ENCODE data around the gene FBRSL1. TPM values are rescaled to one million over a fixed set of nuclear protein-coding genes. Genes with fewer than 3 reads are reported as not detected.

Gene FBRSL1
- total RNA-seq, 4 donors from 2014 or later, result 14.4 to 28.1 (median 18.5) TPM

GRCh38 chr12:132550014-132550802 lies 60.3 kb downstream of the FBRSL1 start:
- DNase-seq (ENCODE audit: extremely low spot score), result no peak
- WGBS, result 83% methylated on average over 23 of the region's 43 CpGs
- no peak for TF ChIP-seq POLR2AphosphoS5 (IDR thresholded peaks at IDR 0.05)
- no peak for TF ChIP-seq POLR2A (IDR thresholded peaks at IDR 0.05; ENCODE audit: low read depth)
- TF ChIP-seq CTCF (IDR thresholded peaks at IDR 0.05), result no peak
- TF ChIP-seq EP300 (IDR thresholded peaks at IDR 0.05), result no peak
- Histone ChIP-seq H3K9me3 (no peaks in the 10 kb centered on the region), H3K27ac (replicated peaks in 1 of 4) (no peak overlapping the region), H3K36me3 (peaks cover 5 to 68% (median 58%) of the 10 kb centered on the region in 4 donors), H3K4me1 (peaks cover 0 to 4% (median 0%) of the 10 kb centered on the region in 4 donors), H3K27me3 (no peaks in the 10 kb centered on the region), H3K4me3 (no peak overlapping the region)
- intact Hi-C loops (cut with DNase I), result no loop called here

GRCh38 chr12:132550830-132551640 lies 61.1 kb downstream of the FBRSL1 start:
- intact Hi-C loops (cut with DNase I), result no loop called here
- Histone ChIP-seq H3K27me3 (no peaks in the 10 kb centered on the region), H3K27ac (replicated peaks in 1 of 4) (no peak overlapping the region), H3K4me3 (no peak overlapping the region), H3K4me1 (peaks cover 0 to 4% (median 0%) of the 10 kb centered on the region in 4 donors), H3K36me3 (peaks cover 5 to 75% (median 58%) of the 10 kb centered on the region in 4 donors), H3K9me3 (no peaks in the 10 kb centered on the region)
- 93% methylated on average over 6 of the region's 30 CpGs for WGBS
- TF ChIP-seq EP300 (IDR thresholded peaks at IDR 0.05), result no peak
- no peak for TF ChIP-seq POLR2A (IDR thresholded peaks at IDR 0.05; ENCODE audit: low read depth)
- no peak for TF ChIP-seq POLR2AphosphoS5 (IDR thresholded peaks at IDR 0.05)
- no peak for TF ChIP-seq CTCF (IDR thresholded peaks at IDR 0.05)
- no peak for DNase-seq (ENCODE audit: extremely low spot score)

- no peak for TF ChIP-seq CTCF (IDR thresholded peaks at IDR 0.05)
- no peak for TF ChIP-seq POLR2A (IDR thresholded peaks at IDR 0.05; ENCODE audit: low read depth)
- no peak for TF ChIP-seq EP300 (IDR thresholded peaks at IDR 0.05)
- no peak for TF ChIP-seq POLR2AphosphoS5 (IDR thresholded peaks at IDR 0.05)
- no peaks in the 10 kb centered on the region for H3K27me3 ChIP-seq
- DNase-seq (ENCODE audit: extremely low spot score), result no peak
- H3K4me1 ChIP-seq, result peaks cover 0 to 4% (median 0%) of the 10 kb centered on the region in 4 donors
- no peak overlapping the region for H3K4me3 ChIP-seq
- H3K36me3 ChIP-seq, result peaks cover 5 to 78% (median 58%) of the 10 kb centered on the region in 4 donors
- no peak overlapping the region for H3K27ac ChIP-seq (replicated peaks in 1 of 4)
- H3K9me3 ChIP-seq, result no peaks in the 10 kb centered on the region
- 82% methylated on average over 14 of the region's 16 CpGs for WGBS
- intact Hi-C loops (cut with DNase I), result no loop called here
Measured at GRCh38 chr12:132551641-132552031, 61.7 kb downstream of the FBRSL1 start.

- 88% methylated on average over 29 of the region's 53 CpGs for WGBS
- H3K4me3 ChIP-seq, result no peak overlapping the region
- no peak for DNase-seq (ENCODE audit: extremely low spot score)
- TF ChIP-seq CTCF (IDR thresholded peaks at IDR 0.05) (peak in 2 of 3 experiments; percentile 9 to 11), POLR2A (IDR thresholded peaks at IDR 0.05; ENCODE audit: low read depth) (no peak), POLR2AphosphoS5 (IDR thresholded peaks at IDR 0.05) (no peak)
- H3K9me3 ChIP-seq, result no peaks in the 10 kb centered on the region
- no peaks in the 10 kb centered on the region for H3K27me3 ChIP-seq
- peaks cover 0 to 50% (median 36%) of the 10 kb centered on the region in 4 donors for H3K36me3 ChIP-seq
- no peak overlapping the region for H3K27ac ChIP-seq (replicated peaks in 1 of 4)
- intact Hi-C loops (cut with DNase I), result no loop called here
- H3K4me1 ChIP-seq, result peaks cover 9 to 20% (median 13%) of the 10 kb centered on the region in 4 donors
Measured at GRCh38 chr12:132554845-132555630, 65.1 kb downstream of the FBRSL1 start.

All from esophagus muscularis mucosa (tissue), 4 donors.